Esophagus muscularis mucosa (tissue), 3 donors: Measurements from ENCODE around the gene LRP3.

Experiments used
- CTCF ChIP-seq, 3 experiments: fragments of 200-600 bp in 2 of 3; fragments of 450-650 bp in 1 of 3; sonication (generic) in 2 of 3; IDR thresholded peaks; one replicate each; pipeline ENCODE4 v1.5.1; 2017 to 2019; ENCODE audit warnings: antibody characterized with exemption in 3 of 3, mild to moderate bottlenecking in 2 of 3, moderate library complexity in 1 of 3
- POLR2A ChIP-seq: fragments of 450-650 bp; IDR thresholded peaks from one replicate; pipeline ENCODE4 v1.6.1; 2017; ENCODE audit warnings: antibody characterized with exemption, moderate library complexity, mild to moderate bottlenecking, low read depth

GRCh38 chr19:33176670-33177416 lies 17.3 kb upstream of the LRP3 start:
- peak in 2 of 3 experiments; percentile 4 to 44 for TF ChIP-seq CTCF (IDR thresholded peaks at IDR 0.05)
- TF ChIP-seq POLR2A = peak; percentile 29
